Fibroblast of the aortic adventitia (primary cell): ENCODE results near the gene ECHS1. TPM values are rescaled to one million over a fixed set of nuclear protein-coding genes. Genes with fewer than 3 reads are reported as not detected.
A peak's percentile ranks its signal among the peaks of the same experiment; 100 is the strongest.
"Not testable (repeated sequence)": the region's sequence is repeated elsewhere in the genome, so short reads cannot be mapped to it uniquely, and the experiment has no call there.

Source experiments
- DNase-seq: peaks from one replicate; pipeline ENCODE4 v3.0.0-alpha.2; 2010; ENCODE audit warnings: low read depth
- H3K4me3 ChIP-seq: 2 replicates; pipeline ENCODE4 v1.5.1; 2011; ENCODE audit warnings: low read depth, mild to moderate bottlenecking, control low read depth, low read length, moderate library complexity
- total RNA-seq: library from RNA; depleted of rRNA; stranded (reverse); fragments of >200 nt; gene quantifications from 2 replicates; pipeline ENCODE4 v1.2.3, GENCODE V29; 2012; ENCODE audit warnings: low replicate concordance
- TF ChIP-seq, protein P1 (sequence below): IDR thresholded peaks from 2 replicates; pipeline ENCODE4 v1.5.1; 2011; ENCODE audit warnings: mild to moderate bottlenecking, low read length, control low read depth, inconsistent platforms; ENCODE audit not compliant: insufficient read depth

The ECHS1 gene
- total RNA-seq, 1 donor: 47.3 TPM

DNA sequence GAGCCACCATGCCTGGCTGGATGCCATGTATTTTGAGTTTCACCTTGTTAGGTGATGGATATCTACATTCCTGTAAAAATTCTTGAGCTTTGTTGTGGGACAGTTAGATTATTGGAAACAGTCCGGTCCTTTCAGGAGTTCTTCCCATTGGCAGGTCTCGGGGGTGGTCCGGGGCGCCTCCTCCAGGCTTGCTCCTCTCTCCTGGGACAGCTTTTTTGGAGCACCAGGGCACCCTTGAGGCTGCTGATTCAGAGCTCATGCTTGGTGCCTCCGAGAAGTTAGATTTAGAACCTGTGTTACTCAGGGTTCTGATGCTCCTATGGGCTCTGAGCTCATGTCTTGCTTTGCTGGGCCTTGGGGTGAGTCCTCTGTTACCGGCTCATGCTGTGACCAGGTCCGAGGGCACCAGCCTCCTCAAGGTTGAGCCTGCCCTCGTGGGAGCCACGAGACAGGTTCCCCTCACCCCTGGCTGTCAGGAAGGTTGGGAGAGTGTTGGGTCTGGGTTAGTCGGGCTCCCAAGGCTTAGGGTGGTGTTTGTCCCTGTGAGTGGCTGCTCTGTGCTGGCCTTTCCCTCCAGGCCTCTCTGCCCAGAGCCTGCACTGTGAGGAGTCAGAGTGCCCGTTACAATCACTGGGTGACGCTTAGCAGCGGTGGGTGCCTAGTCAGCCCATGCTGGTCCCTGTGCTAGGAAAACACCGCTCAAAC, 45.3 kb upstream of the ECHS1 start:
- no peak overlapping the region for H3K4me3 ChIP-seq
- TF ChIP-seq, protein P1, sequence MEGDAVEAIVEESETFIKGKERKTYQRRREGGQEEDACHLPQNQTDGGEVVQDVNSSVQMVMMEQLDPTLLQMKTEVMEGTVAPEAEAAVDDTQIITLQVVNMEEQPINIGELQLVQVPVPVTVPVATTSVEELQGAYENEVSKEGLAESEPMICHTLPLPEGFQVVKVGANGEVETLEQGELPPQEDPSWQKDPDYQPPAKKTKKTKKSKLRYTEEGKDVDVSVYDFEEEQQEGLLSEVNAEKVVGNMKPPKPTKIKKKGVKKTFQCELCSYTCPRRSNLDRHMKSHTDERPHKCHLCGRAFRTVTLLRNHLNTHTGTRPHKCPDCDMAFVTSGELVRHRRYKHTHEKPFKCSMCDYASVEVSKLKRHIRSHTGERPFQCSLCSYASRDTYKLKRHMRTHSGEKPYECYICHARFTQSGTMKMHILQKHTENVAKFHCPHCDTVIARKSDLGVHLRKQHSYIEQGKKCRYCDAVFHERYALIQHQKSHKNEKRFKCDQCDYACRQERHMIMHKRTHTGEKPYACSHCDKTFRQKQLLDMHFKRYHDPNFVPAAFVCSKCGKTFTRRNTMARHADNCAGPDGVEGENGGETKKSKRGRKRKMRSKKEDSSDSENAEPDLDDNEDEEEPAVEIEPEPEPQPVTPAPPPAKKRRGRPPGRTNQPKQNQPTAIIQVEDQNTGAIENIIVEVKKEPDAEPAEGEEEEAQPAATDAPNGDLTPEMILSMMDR: no peak
- no peak for DNase-seq

DNA sequence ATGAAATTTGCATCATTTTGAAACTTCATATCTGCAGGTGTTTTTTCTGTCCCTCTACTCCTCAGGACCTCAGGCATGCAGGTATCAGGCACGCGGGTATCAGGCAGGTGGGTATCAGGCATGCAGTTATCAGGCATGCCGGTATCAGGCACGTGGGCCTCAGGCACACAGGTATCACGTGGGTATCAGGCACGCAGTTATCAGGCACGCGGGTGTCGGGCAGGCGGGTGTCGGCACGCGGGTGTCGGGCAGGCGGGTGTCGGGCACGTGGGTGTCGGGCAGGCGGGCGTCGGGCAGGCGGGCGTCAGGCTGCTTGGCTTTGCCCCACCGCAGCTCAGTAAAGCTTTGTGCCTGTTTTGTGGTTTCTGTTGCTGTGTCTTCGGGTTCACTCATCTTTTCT, 42.6 kb upstream of the ECHS1 start:
- no peak for DNase-seq
- TF ChIP-seq, protein P1: no peak
- no peak overlapping the region for H3K4me3 ChIP-seq

DNA sequence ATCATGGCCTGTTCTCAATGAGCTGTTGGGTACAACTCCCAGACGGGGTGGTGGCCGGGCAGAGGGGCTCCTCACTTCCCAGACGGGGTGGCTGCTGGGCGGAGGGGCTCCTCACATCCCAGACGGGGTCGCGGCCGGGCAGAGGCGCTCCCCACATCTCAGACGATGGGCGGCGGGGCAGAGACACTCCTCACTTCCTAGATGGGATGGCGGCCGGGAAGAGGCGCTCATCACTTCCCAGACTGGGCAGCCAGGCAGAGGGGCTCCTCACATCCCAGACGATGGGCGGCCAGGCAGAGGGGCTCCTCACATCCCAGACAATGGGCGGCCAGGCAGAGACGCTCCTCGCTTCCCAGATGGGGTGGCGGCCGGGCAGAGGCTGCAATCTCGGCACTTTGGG, 41.2 kb upstream of the ECHS1 start:
- not testable (repeated sequence) for H3K4me3 ChIP-seq, DNase-seq

GRCh38 chr10:133412381-133412711, 39.2 kb upstream of the ECHS1 start:
- TF ChIP-seq, protein P1: no peak
- DNase-seq: no peak
- H3K4me3 ChIP-seq: no peak overlapping the region

GRCh38 chr10:133411523-133412380, 38.6 kb upstream of the ECHS1 start:
- TF ChIP-seq, protein P1: no peak
- DNase-seq: no peak
- no peak overlapping the region for H3K4me3 ChIP-seq

GRCh38 chr10:133405844-133406527, 32.8 kb upstream of the ECHS1 start:
- DNase-seq: peak; percentile 7
- no peak overlapping the region for H3K4me3 ChIP-seq
- TF ChIP-seq, protein P1: no peak

GRCh38 chr10:133405272-133405671, 32.1 kb upstream of the ECHS1 start:
- no peak overlapping the region for H3K4me3 ChIP-seq
- TF ChIP-seq, protein P1: no peak
- no peak for DNase-seq
